Measurements from ENCODE around the gene ALKBH1.
"Not testable (repeated sequence)": the region's sequence is repeated elsewhere in the genome, so short reads cannot be mapped to it uniquely, and the experiment has no call there.

ALKBH1 gene

GRCh38 chr14:77707724-77708408 is at the start of gene ALKBH1, which contains the start of gene SLIRP:
TSS of gene ALKBH1 (minus strand) at chr14:77708023. CDS start at chr14:77708004, 19 bp downstream.
TSS of gene SLIRP (plus strand) at chr14:77708103. CDS start at chr14:77708112, 9 bp downstream.
- peak; percentile 67 for DNase-seq (ENCODE audit: low read depth)

GRCh38 chr14:77752799-77753516 is 45.1 kb upstream of the ALKBH1 start:
- no peak for DNase-seq (ENCODE audit: low read depth)

GRCh38 chr14:77752266-77752665 is 44.4 kb upstream of the ALKBH1 start:
- DNase-seq (ENCODE audit: low read depth) = no peak

- DNase-seq (ENCODE audit: low read depth) = not testable (repeated sequence)
Measured at GRCh38 chr14:77747425-77747824, 39.6 kb upstream of the ALKBH1 start.

- no peak for DNase-seq (ENCODE audit: low read depth)
Measured at GRCh38 chr14:77746064-77746702, 38.4 kb upstream of the ALKBH1 start.

- DNase-seq (ENCODE audit: low read depth) = no peak
Measured at GRCh38 chr14:77741438-77741837, 33.6 kb upstream of the ALKBH1 start.

- DNase-seq (ENCODE audit: low read depth) = peak; percentile 20
Measured at GRCh38 chr14:77738559-77739250, 30.9 kb upstream of the ALKBH1 start.

GRCh38 chr14:77730976-77731497 is 23.2 kb upstream of the ALKBH1 start:
- DNase-seq (ENCODE audit: low read depth) = peak; percentile 23

- no peak for DNase-seq (ENCODE audit: low read depth)
Measured at GRCh38 chr14:77722301-77722700, 14.5 kb upstream of the ALKBH1 start.

GRCh38 chr14:77721437-77721836 is 13.6 kb upstream of the ALKBH1 start:
- no peak for DNase-seq (ENCODE audit: low read depth)

- no peak for DNase-seq (ENCODE audit: low read depth)
Measured at GRCh38 chr14:77717608-77718305, 9.9 kb upstream of the ALKBH1 start.

- no peak for DNase-seq (ENCODE audit: low read depth)
Measured at GRCh38 chr14:77714926-77715325, 7.1 kb upstream of the ALKBH1 start.

GRCh38 chr14:77710364-77710763 is 2.5 kb upstream of the ALKBH1 start:
- DNase-seq (ENCODE audit: low read depth) = no peak

GRCh38 chr14:77709412-77709811 is 1.6 kb upstream of the ALKBH1 start:
- no peak for DNase-seq (ENCODE audit: low read depth)

- DNase-seq (ENCODE audit: low read depth) = no peak
Measured at GRCh38 chr14:77708749-77709148, 926 bp upstream of the ALKBH1 start.

- peak; percentile 28 for DNase-seq (ENCODE audit: low read depth)
Measured at GRCh38 chr14:77707355-77707723, 484 bp downstream of the ALKBH1 start.

GRCh38 chr14:77691259-77691658 is 16.6 kb downstream of the ALKBH1 start:
- DNase-seq (ENCODE audit: low read depth) = no peak

- DNase-seq (ENCODE audit: low read depth) = no peak
Measured at GRCh38 chr14:77682158-77682553, 25.7 kb downstream of the ALKBH1 start.

GRCh38 chr14:77681196-77682157 is 26.3 kb downstream of the ALKBH1 start:
- DNase-seq (ENCODE audit: low read depth) = peak; percentile 40

- DNase-seq (ENCODE audit: low read depth) = no peak
Measured at GRCh38 chr14:77674931-77675330, 32.9 kb downstream of the ALKBH1 start.

All from GM04504 (cell line).